ENCODE results near the gene CERCAM.

The CERCAM gene

DNA sequence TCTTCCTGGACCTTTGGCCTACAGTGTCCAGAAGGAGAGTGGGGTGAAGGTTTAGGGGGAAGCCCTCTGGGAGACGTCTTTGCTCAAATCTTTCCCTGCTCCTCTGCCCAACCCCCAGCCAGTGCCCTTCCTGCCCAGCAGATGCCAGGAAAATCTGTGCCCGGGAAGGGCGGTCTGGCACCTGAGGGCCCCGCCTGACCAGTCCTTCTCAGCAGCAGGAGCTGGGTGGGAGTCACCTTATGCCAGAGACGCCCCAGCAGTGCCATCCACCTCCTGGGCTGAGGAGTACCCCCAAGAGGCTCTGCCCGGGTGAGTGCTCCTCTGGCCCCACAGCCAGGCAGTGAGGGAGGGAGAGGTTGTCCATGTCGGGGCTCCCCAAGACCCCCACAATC lies 14.9 kb upstream of the CERCAM start:
- Histone ChIP-seq H3K9me3 (replicated peaks; ENCODE audit: insufficient read depth, low read length) (no peaks in the 10 kb centered on the region), H2AFZ (ENCODE audit: low read length) (no peak overlapping the region), H3K27me3 (replicated peaks; ENCODE audit: insufficient read depth, low read length) (peaks cover 10% of the 10 kb centered on the region), H3F3A (ENCODE audit: insufficient read depth, low read length) (no peaks in the 10 kb centered on the region), H4K20me1 (ENCODE audit: insufficient read depth, low read length) (no peaks in the 10 kb centered on the region), H3K4me3 (ENCODE audit: low read length) (no peak overlapping the region), H3K9me2 (replicated peaks; ENCODE audit: insufficient read depth, low read length) (no peaks in the 10 kb centered on the region), H3K27ac (ENCODE audit: low read length) (no peak overlapping the region), H3K4me2 (ENCODE audit: low read depth, low read length) (no peak overlapping the region), H3K79me2 (ENCODE audit: low read length) (no peaks in the 10 kb centered on the region), H3K36me3 (replicated peaks; ENCODE audit: insufficient read depth, low read length) (no peaks in the 10 kb centered on the region), H3K4me1 (ENCODE audit: low read length) (no peaks in the 10 kb centered on the region), H3K9ac (ENCODE audit: low read length) (no peak overlapping the region)
- TF ChIP-seq EZH2phosphoT487 (IDR thresholded peaks at IDR 0.05; ENCODE audit: low read length) (no peak), EZH2 (optimal IDR thresholded peaks at IDR 0.05; ENCODE audit: low read depth, low read length) (no peak)
- TF ChIP-seq, protein P1, sequence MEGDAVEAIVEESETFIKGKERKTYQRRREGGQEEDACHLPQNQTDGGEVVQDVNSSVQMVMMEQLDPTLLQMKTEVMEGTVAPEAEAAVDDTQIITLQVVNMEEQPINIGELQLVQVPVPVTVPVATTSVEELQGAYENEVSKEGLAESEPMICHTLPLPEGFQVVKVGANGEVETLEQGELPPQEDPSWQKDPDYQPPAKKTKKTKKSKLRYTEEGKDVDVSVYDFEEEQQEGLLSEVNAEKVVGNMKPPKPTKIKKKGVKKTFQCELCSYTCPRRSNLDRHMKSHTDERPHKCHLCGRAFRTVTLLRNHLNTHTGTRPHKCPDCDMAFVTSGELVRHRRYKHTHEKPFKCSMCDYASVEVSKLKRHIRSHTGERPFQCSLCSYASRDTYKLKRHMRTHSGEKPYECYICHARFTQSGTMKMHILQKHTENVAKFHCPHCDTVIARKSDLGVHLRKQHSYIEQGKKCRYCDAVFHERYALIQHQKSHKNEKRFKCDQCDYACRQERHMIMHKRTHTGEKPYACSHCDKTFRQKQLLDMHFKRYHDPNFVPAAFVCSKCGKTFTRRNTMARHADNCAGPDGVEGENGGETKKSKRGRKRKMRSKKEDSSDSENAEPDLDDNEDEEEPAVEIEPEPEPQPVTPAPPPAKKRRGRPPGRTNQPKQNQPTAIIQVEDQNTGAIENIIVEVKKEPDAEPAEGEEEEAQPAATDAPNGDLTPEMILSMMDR (IDR thresholded peaks at IDR 0.05; ENCODE audit: low read length) = no peak
- DNase-seq = no peak

DNA sequence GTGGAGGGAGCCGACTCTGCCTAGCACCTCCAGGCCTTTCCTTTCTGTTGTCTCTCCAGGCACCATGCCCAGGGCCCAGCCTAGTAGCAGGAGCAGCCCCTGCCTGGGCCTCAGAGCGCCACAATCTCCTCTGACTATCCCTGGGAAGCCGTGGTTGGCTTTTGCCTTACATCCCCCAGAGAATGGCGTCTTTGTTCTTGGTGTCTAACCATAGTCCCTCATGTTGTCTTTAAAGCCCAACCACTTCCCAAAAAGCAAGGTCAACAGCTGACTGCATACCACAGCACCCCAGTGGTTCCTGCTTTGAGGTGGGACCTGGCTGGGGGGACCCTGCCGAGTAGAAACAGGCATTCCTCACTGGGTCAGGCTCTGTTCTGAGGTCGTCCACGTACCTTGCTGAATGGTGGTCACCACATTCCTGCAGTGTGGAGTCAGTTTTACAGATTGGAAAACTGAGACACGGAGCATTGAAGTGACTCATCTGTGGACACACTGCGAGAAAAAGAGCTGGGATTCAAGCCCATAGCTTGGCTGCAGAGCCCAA lies 13.7 kb upstream of the CERCAM start:
- Histone ChIP-seq H2AFZ (ENCODE audit: low read length) (no peak overlapping the region), H3K4me1 (ENCODE audit: low read length) (no peaks in the 10 kb centered on the region), H3K27ac (ENCODE audit: low read length) (no peak overlapping the region), H3K27me3 (replicated peaks; ENCODE audit: insufficient read depth, low read length) (peaks cover 10% of the 10 kb centered on the region), H3F3A (ENCODE audit: insufficient read depth, low read length) (no peaks in the 10 kb centered on the region), H3K36me3 (replicated peaks; ENCODE audit: insufficient read depth, low read length) (no peaks in the 10 kb centered on the region), H3K4me3 (ENCODE audit: low read length) (no peak overlapping the region), H3K4me2 (ENCODE audit: low read depth, low read length) (no peak overlapping the region), H3K9me2 (replicated peaks; ENCODE audit: insufficient read depth, low read length) (no peaks in the 10 kb centered on the region), H3K9me3 (replicated peaks; ENCODE audit: insufficient read depth, low read length) (no peaks in the 10 kb centered on the region), H3K79me2 (ENCODE audit: low read length) (no peaks in the 10 kb centered on the region), H3K9ac (ENCODE audit: low read length) (no peak overlapping the region), H4K20me1 (ENCODE audit: insufficient read depth, low read length) (no peaks in the 10 kb centered on the region)
- no peak for DNase-seq
- TF ChIP-seq EZH2phosphoT487 (IDR thresholded peaks at IDR 0.05; ENCODE audit: low read length) (no peak), EZH2 (optimal IDR thresholded peaks at IDR 0.05; ENCODE audit: low read depth, low read length) (no peak)
- TF ChIP-seq, protein P1 (IDR thresholded peaks at IDR 0.05; ENCODE audit: low read length) = no peak

DNA sequence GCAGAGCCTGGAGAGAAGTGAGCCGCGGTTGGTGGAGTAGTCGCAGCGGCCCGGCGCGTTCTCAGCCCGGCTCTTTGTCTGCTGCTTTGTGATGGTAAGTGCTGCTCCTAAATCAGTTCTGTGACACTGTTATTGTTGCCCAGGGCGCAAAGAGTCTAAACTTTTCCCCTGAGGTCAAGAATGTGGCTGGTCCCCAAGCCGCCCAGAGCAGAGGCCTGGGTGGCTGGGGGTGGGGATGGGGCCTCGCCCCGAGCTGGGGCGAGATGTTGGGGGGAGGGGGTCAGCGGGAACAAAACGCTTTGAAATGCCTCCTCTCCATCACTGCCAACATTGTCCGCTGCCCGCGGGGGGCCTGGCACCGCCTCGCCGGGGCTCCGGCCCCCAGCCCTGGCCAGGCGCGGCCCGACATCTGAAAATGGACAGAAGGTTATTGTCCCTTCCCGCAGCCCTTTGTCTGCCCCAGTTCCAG lies 11.7 kb upstream of the CERCAM start:
- no peaks in the 10 kb centered on the region for H3F3A ChIP-seq (ENCODE audit: insufficient read depth, low read length)
- H2AFZ ChIP-seq (ENCODE audit: low read length) = no peak overlapping the region
- H3K9me3 ChIP-seq (replicated peaks; ENCODE audit: insufficient read depth, low read length) = no peaks in the 10 kb centered on the region
- no peaks in the 10 kb centered on the region for H3K9me2 ChIP-seq (replicated peaks; ENCODE audit: insufficient read depth, low read length)
- no peaks in the 10 kb centered on the region for H3K79me2 ChIP-seq (ENCODE audit: low read length)
- H3K4me3 ChIP-seq (ENCODE audit: low read length) = no peak overlapping the region
- no peak for DNase-seq
- no peaks in the 10 kb centered on the region; the same call in 1 of the 2 replicates for H3K4me1 ChIP-seq (ENCODE audit: low read length)
- H3K36me3 ChIP-seq (replicated peaks; ENCODE audit: insufficient read depth, low read length) = no peaks in the 10 kb centered on the region
- peaks cover 10% of the 10 kb centered on the region for H3K27me3 ChIP-seq (replicated peaks; ENCODE audit: insufficient read depth, low read length)
- no peaks in the 10 kb centered on the region for H4K20me1 ChIP-seq (ENCODE audit: insufficient read depth, low read length)
- no peak overlapping the region for H3K4me2 ChIP-seq (ENCODE audit: low read depth, low read length)
- TF ChIP-seq EZH2phosphoT487 (IDR thresholded peaks at IDR 0.05; ENCODE audit: low read length) (no peak), EZH2 (optimal IDR thresholded peaks at IDR 0.05; ENCODE audit: low read depth, low read length) (no peak)
- TF ChIP-seq, protein P1 (IDR thresholded peaks at IDR 0.05; ENCODE audit: low read length) = no peak
- H3K9ac ChIP-seq (ENCODE audit: low read length) = no peak overlapping the region
- no peak overlapping the region for H3K27ac ChIP-seq (ENCODE audit: low read length)

Data from MM.1S (cell line).